Activated T-cell treated with anti-CD3 and anti-CD28 coated beads, Interleukin-2, amount 50 U/mL, for 24 hours (primary cell): ENCODE data around the gene MAGI1.
"Not testable (repeated sequence)": the region's sequence is repeated elsewhere in the genome, so short reads cannot be mapped to it uniquely, and the experiment has no call there.

Source experiments
- DNase-seq: peaks from one replicate; pipeline ENCODE4 v3.0.0-alpha.2; 2020
- H3K27ac Mint-ChIP-seq: 2 replicates; pipeline ENCODE4 v1.8.0; 2020; ENCODE audit warnings: mild to moderate bottlenecking, mixed read lengths
- H3K27me3 Mint-ChIP-seq: 2 replicates; pipeline ENCODE4 v1.8.0; 2020; ENCODE audit warnings: mixed read lengths
- H3K36me3 Mint-ChIP-seq: 2 replicates; pipeline ENCODE4 v1.8.0; 2020; ENCODE audit warnings: low read depth, mixed read lengths
- H3K4me1 Mint-ChIP-seq: 2 replicates; pipeline ENCODE4 v1.8.0; 2020; ENCODE audit warnings: low read depth, mixed read lengths
- H3K4me3 Mint-ChIP-seq: 2 replicates; pipeline ENCODE4 v1.8.0; 2020; ENCODE audit warnings: mild to moderate bottlenecking, moderate library complexity, mixed read lengths
- H3K9me3 Mint-ChIP-seq: 2 replicates; pipeline ENCODE4 v1.8.0; 2020; ENCODE audit warnings: mixed read lengths

MAGI1 gene

GRCh38 chr3:65893631-65894030 lies 145.1 kb downstream of the MAGI1 start:
- no peak overlapping the region for H3K27ac Mint-ChIP-seq
- no peaks in the 10 kb centered on the region for H3K4me1 Mint-ChIP-seq

GRCh38 chr3:65891477-65891876 lies 147.2 kb downstream of the MAGI1 start:
- not testable (repeated sequence) for H3K9me3 Mint-ChIP-seq

More at GRCh38 chr3:65893631-65894030, 145.1 kb downstream of the MAGI1 start:
- DNase-seq, result no peak
- no peaks in the 10 kb centered on the region for H3K27me3 Mint-ChIP-seq
- H3K4me3 Mint-ChIP-seq, result no peak overlapping the region
- peaks cover 3% of the 10 kb centered on the region for H3K9me3 Mint-ChIP-seq
- no peaks in the 10 kb centered on the region for H3K36me3 Mint-ChIP-seq

GRCh38 chr3:65890328-65890727 lies 148.4 kb downstream of the MAGI1 start:
- no peak for DNase-seq
- Mint-ChIP-seq H3K4me1 (no peaks in the 10 kb centered on the region), H3K4me3 (no peak overlapping the region), H3K9me3 (peaks cover 3% of the 10 kb centered on the region), H3K27ac (no peak overlapping the region), H3K36me3 (no peaks in the 10 kb centered on the region), H3K27me3 (no peaks in the 10 kb centered on the region)

More at GRCh38 chr3:65891477-65891876, 147.2 kb downstream of the MAGI1 start:
- not testable (repeated sequence) for H3K36me3 Mint-ChIP-seq, DNase-seq, H3K4me1 Mint-ChIP-seq, H3K27me3 Mint-ChIP-seq, H3K27ac Mint-ChIP-seq, H3K4me3 Mint-ChIP-seq

- DNase-seq, result no peak
- Mint-ChIP-seq H3K36me3 (no peaks in the 10 kb centered on the region), H3K4me3 (no peak overlapping the region), H3K4me1 (no peaks in the 10 kb centered on the region), H3K9me3 (peaks cover 3% of the 10 kb centered on the region), H3K27ac (no peak overlapping the region), H3K27me3 (no peaks in the 10 kb centered on the region)
These were observed 149.0 kb downstream of the MAGI1 start for GRCh38 chr3:65889707-65890099.

- no peaks in the 10 kb centered on the region for H3K36me3 Mint-ChIP-seq
- peaks cover 3% of the 10 kb centered on the region for H3K9me3 Mint-ChIP-seq
- no peaks in the 10 kb centered on the region for H3K4me1 Mint-ChIP-seq
- H3K27me3 Mint-ChIP-seq, result no peaks in the 10 kb centered on the region
- DNase-seq, result no peak
- no peak overlapping the region for H3K4me3 Mint-ChIP-seq
- H3K27ac Mint-ChIP-seq, result no peak overlapping the region
These were observed 149.6 kb downstream of the MAGI1 start for GRCh38 chr3:65888980-65889706.

GRCh38 chr3:65888196-65888595 lies 150.5 kb downstream of the MAGI1 start:
- Mint-ChIP-seq H3K9me3 (peaks cover 3% of the 10 kb centered on the region), H3K4me1 (no peaks in the 10 kb centered on the region), H3K4me3 (no peak overlapping the region), H3K27me3 (no peaks in the 10 kb centered on the region), H3K27ac (no peak overlapping the region), H3K36me3 (no peaks in the 10 kb centered on the region)
- no peak for DNase-seq

GRCh38 chr3:65886391-65886790 lies 152.3 kb downstream of the MAGI1 start:
- no peak overlapping the region for H3K27ac Mint-ChIP-seq
- no peaks in the 10 kb centered on the region for H3K27me3 Mint-ChIP-seq
- no peaks in the 10 kb centered on the region for H3K4me1 Mint-ChIP-seq
- H3K36me3 Mint-ChIP-seq, result no peaks in the 10 kb centered on the region
- H3K4me3 Mint-ChIP-seq, result no peak overlapping the region
- DNase-seq, result no peak
- H3K9me3 Mint-ChIP-seq, result peaks cover 3% of the 10 kb centered on the region

GRCh38 chr3:65884071-65884470 lies 154.6 kb downstream of the MAGI1 start:
- no peaks in the 10 kb centered on the region for H3K4me1 Mint-ChIP-seq
- DNase-seq, result no peak
- H3K27ac Mint-ChIP-seq, result no peak overlapping the region
- no peaks in the 10 kb centered on the region for H3K27me3 Mint-ChIP-seq
- no peaks in the 10 kb centered on the region for H3K36me3 Mint-ChIP-seq
- H3K9me3 Mint-ChIP-seq, result no peaks in the 10 kb centered on the region
- no peak overlapping the region for H3K4me3 Mint-ChIP-seq

GRCh38 chr3:65883613-65884012 lies 155.1 kb downstream of the MAGI1 start:
- Mint-ChIP-seq H3K9me3 (no peaks in the 10 kb centered on the region), H3K4me1 (no peaks in the 10 kb centered on the region), H3K27me3 (no peaks in the 10 kb centered on the region), H3K4me3 (no peak overlapping the region), H3K27ac (no peak overlapping the region), H3K36me3 (no peaks in the 10 kb centered on the region)
- no peak for DNase-seq

GRCh38 chr3:65880350-65880749 lies 158.4 kb downstream of the MAGI1 start:
- H3K27ac Mint-ChIP-seq, result no peak overlapping the region
- H3K27me3 Mint-ChIP-seq, result no peaks in the 10 kb centered on the region
- H3K4me3 Mint-ChIP-seq, result no peak overlapping the region
- DNase-seq, result no peak
- no peaks in the 10 kb centered on the region for H3K36me3 Mint-ChIP-seq
- no peaks in the 10 kb centered on the region for H3K4me1 Mint-ChIP-seq
- H3K9me3 Mint-ChIP-seq, result no peaks in the 10 kb centered on the region

GRCh38 chr3:65879372-65879771 lies 159.3 kb downstream of the MAGI1 start:
- Mint-ChIP-seq H3K36me3 (no peaks in the 10 kb centered on the region), H3K4me3 (no peak overlapping the region), H3K27ac (no peak overlapping the region), H3K4me1 (no peaks in the 10 kb centered on the region), H3K9me3 (no peaks in the 10 kb centered on the region), H3K27me3 (no peaks in the 10 kb centered on the region)
- DNase-seq, result no peak

GRCh38 chr3:65878831-65879230 lies 159.9 kb downstream of the MAGI1 start:
- Mint-ChIP-seq H3K27me3 (no peaks in the 10 kb centered on the region), H3K4me3 (no peak overlapping the region), H3K27ac (no peak overlapping the region), H3K4me1 (no peaks in the 10 kb centered on the region), H3K9me3 (no peaks in the 10 kb centered on the region), H3K36me3 (no peaks in the 10 kb centered on the region)
- no peak for DNase-seq

GRCh38 chr3:65877160-65877559 lies 161.6 kb downstream of the MAGI1 start:
- no peak overlapping the region for H3K27ac Mint-ChIP-seq
- H3K4me3 Mint-ChIP-seq, result no peak overlapping the region
- no peaks in the 10 kb centered on the region for H3K4me1 Mint-ChIP-seq

GRCh38 chr3:65876028-65876420 lies 162.7 kb downstream of the MAGI1 start:
- no peak for DNase-seq
- Mint-ChIP-seq H3K9me3 (no peaks in the 10 kb centered on the region), H3K4me3 (no peak overlapping the region), H3K27ac (no peak overlapping the region), H3K27me3 (no peaks in the 10 kb centered on the region), H3K36me3 (no peaks in the 10 kb centered on the region), H3K4me1 (no peaks in the 10 kb centered on the region)

More at GRCh38 chr3:65877160-65877559, 161.6 kb downstream of the MAGI1 start:
- H3K27me3 Mint-ChIP-seq, result no peaks in the 10 kb centered on the region
- no peaks in the 10 kb centered on the region for H3K36me3 Mint-ChIP-seq
- no peaks in the 10 kb centered on the region for H3K9me3 Mint-ChIP-seq
- DNase-seq, result no peak

GRCh38 chr3:65875393-65876027 lies 163.2 kb downstream of the MAGI1 start:
- no peak for DNase-seq
- H3K27me3 Mint-ChIP-seq, result no peaks in the 10 kb centered on the region
- no peaks in the 10 kb centered on the region for H3K9me3 Mint-ChIP-seq
- no peaks in the 10 kb centered on the region for H3K4me1 Mint-ChIP-seq
- H3K4me3 Mint-ChIP-seq, result no peak overlapping the region
- H3K27ac Mint-ChIP-seq, result no peak overlapping the region
- no peaks in the 10 kb centered on the region for H3K36me3 Mint-ChIP-seq
